SK-N-SH treated with all-trans-retinoic acid at 6 μM for 48 hours (cell line): Measurements from ENCODE around the gene PEMT.

ENCODE experiments used
- ISL1 ChIP-seq: fragments of 250-450 bp; sonication (Bioruptor Pico); IDR thresholded peaks from 2 replicates; pipeline ENCODE4 v2.1.2; 2022; ENCODE audit warnings: mild to moderate bottlenecking, moderate library complexity
- PATZ1 ChIP-seq: fragments of 250-450 bp; sonication (Bioruptor Pico); IDR thresholded peaks from 2 replicates; pipeline ENCODE4 v1.8.0; 2020; ENCODE audit warnings: mild to moderate bottlenecking, moderate library complexity, borderline replicate concordance
- RARB ChIP-seq: fragments of 250-450 bp; sonication (Bioruptor Pico); IDR thresholded peaks from 2 replicates; pipeline ENCODE4 v1.8.0; 2021; ENCODE audit warnings: mild to moderate bottlenecking, moderate library complexity

GRCh38 chr17:17603895-17604225 is 12.4 kb upstream of the PEMT start:
- TF ChIP-seq ISL1 (CRISPR knock-in tag), result no peak
- TF ChIP-seq RARB (CRISPR knock-in tag), result no peak
- no peak for TF ChIP-seq PATZ1 (CRISPR knock-in tag)
